Measurements from ENCODE around the gene BDKRB1. TPM values are rescaled to one million over a fixed set of nuclear protein-coding genes. Genes with fewer than 3 reads are reported as not detected.

BDKRB1 gene
- total RNA-seq, 1 donor from 2014 or later, result not detected

DNA sequence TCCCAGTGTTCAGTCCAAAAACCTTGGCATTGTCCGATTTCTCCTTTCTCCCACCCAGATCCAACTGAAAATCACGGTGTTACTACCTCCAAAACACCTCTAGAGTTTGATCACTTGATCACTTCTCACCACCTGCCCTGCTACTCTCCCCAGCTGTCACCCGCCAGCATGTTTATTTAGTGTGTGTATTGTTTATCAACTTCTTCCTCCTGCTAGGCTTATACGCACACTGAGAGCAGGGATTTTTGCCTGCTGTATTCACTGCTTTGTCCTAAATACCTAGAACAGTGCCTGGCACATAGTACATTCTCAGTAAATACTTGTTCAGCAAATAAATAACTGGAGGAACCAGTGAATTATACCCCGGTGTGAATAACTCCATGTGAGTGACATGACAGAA lies 5.0 kb downstream of the BDKRB1 start:
- TF ChIP-seq EZH2 (IDR thresholded peaks at IDR 0.05), result no peak
- no peak for TF ChIP-seq CTCF (IDR thresholded peaks at IDR 0.05)
- TF ChIP-seq EZH2phosphoT487 (IDR thresholded peaks at IDR 0.05), result no peak
- Mint-ChIP-seq H3K36me3 (no peaks in the 10 kb centered on the region), H3K27me3 (ENCODE audit: insufficient read depth, low read depth) (peaks cover 8% of the 10 kb centered on the region), H3K9me3 (peaks cover 17% of the 10 kb centered on the region), H3K27ac (no peak overlapping the region), H3K4me1 (no peaks in the 10 kb centered on the region), H3K4me3 (no peak overlapping the region)
- Histone ChIP-seq H4K20me1 (ENCODE audit: low read depth) (no peaks in the 10 kb centered on the region), H3F3A (ENCODE audit: low read depth) (no peaks in the 10 kb centered on the region), H3K9me3 (ENCODE audit: low read depth) (no peaks in the 10 kb centered on the region), H3K4me1 (no peaks in the 10 kb centered on the region), H3K9ac (no peak overlapping the region), H3K4me2 (no peak overlapping the region), H3K4me3 (no peak overlapping the region), H3K27ac (no peak overlapping the region), H3K36me3 (no peaks in the 10 kb centered on the region), H3K27me3 (no peaks in the 10 kb centered on the region), H2AFZ (replicated peaks) (no peak overlapping the region), H3K79me2 (ENCODE audit: low read depth) (no peaks in the 10 kb centered on the region)
- no peak for DNase-seq (ENCODE audit: low spot score)

DNA sequence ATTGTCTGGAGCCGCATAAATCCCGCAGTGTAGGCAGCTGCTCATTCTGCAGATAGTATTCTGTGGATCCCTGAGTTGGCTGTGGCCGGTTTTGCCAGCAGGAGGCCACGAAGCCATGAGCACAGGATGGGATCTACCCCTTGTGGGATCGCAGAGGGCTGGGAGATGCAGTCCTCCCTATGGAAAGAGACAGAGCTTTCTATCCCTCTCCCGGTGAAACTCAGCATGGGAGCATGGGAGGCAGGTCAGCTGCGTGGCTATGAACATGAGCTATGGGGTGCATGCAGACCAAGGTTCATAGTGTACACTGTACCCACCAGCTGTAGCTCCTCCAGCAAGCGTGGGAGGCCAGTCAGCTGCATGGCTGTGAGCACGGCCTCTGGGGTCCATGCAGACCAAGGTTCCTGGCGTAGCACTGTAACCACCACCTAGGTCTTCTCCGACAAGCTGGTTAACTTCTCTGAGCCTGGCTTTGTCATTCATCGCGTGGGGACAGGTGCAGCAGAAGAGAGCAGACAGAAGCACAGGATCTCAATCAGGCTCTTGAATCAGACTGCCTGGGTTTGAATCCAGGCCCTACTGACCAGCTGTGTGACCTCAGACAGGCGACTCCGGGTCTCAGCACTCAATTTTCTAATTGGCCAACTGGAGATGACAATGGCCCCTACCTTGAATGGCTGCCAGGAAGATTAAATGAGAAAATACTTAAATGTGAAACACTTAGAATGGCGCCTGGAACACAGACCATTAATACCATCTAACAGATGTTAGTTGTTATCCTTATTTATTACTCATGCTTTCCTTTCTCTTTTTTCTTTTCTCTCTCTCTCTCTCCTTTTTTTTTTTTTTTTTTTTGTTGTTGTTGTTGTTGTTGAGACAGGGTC lies 6.0 kb downstream of the BDKRB1 start:
- H3K4me3 ChIP-seq, result no peak overlapping the region
- DNase-seq (ENCODE audit: low spot score), result no peak
- no peaks in the 10 kb centered on the region for H3F3A ChIP-seq (ENCODE audit: low read depth)
- H3K4me1 ChIP-seq, result no peaks in the 10 kb centered on the region
- no peak for TF ChIP-seq EZH2 (IDR thresholded peaks at IDR 0.05)
- no peak for TF ChIP-seq EZH2phosphoT487 (IDR thresholded peaks at IDR 0.05)
- no peak for TF ChIP-seq CTCF (IDR thresholded peaks at IDR 0.05)
- H3K27ac Mint-ChIP-seq, result no peak overlapping the region
- no peaks in the 10 kb centered on the region for H3K27me3 ChIP-seq
- H3K27ac ChIP-seq, result no peak overlapping the region
- no peaks in the 10 kb centered on the region for H3K36me3 Mint-ChIP-seq
- H3K27me3 Mint-ChIP-seq (ENCODE audit: insufficient read depth, low read depth), result peaks cover 9% of the 10 kb centered on the region
- H3K9ac ChIP-seq, result no peak overlapping the region
- no peak overlapping the region for H3K4me3 Mint-ChIP-seq
- H3K9me3 ChIP-seq (ENCODE audit: low read depth), result no peaks in the 10 kb centered on the region
- H3K36me3 ChIP-seq, result no peaks in the 10 kb centered on the region
- no peak overlapping the region for H2AFZ ChIP-seq (replicated peaks)
- H3K4me1 Mint-ChIP-seq, result peaks cover 1% of the 10 kb centered on the region
- no peak overlapping the region for H3K4me2 ChIP-seq
- H3K9me3 Mint-ChIP-seq, result peaks cover 17% of the 10 kb centered on the region
- no peaks in the 10 kb centered on the region for H4K20me1 ChIP-seq (ENCODE audit: low read depth)
- no peaks in the 10 kb centered on the region for H3K79me2 ChIP-seq (ENCODE audit: low read depth)

GRCh38 chr14:96263347-96264199 lies 7.6 kb downstream of the BDKRB1 start:
- H3K4me3 ChIP-seq, result no peak overlapping the region
- no peaks in the 10 kb centered on the region for H3K79me2 ChIP-seq (ENCODE audit: low read depth)
- DNase-seq (ENCODE audit: low spot score), result no peak
- H3K27ac ChIP-seq, result no peak overlapping the region
- Mint-ChIP-seq H3K36me3 (no peaks in the 10 kb centered on the region), H3K27me3 (ENCODE audit: insufficient read depth, low read depth) (peaks cover 8% of the 10 kb centered on the region), H3K4me3 (no peak overlapping the region), H3K4me1 (peaks cover 2% of the 10 kb centered on the region), H3K9me3 (peaks cover 14% of the 10 kb centered on the region), H3K27ac (peak overlapping the region; percentile 63)
- no peak overlapping the region for H3K4me2 ChIP-seq
- H3K36me3 ChIP-seq, result no peaks in the 10 kb centered on the region
- H2AFZ ChIP-seq (replicated peaks), result no peak overlapping the region
- H3K4me1 ChIP-seq, result no peaks in the 10 kb centered on the region
- no peaks in the 10 kb centered on the region for H4K20me1 ChIP-seq (ENCODE audit: low read depth)
- no peak overlapping the region for H3K9ac ChIP-seq
- no peaks in the 10 kb centered on the region for H3K9me3 ChIP-seq (ENCODE audit: low read depth)
- TF ChIP-seq EZH2phosphoT487 (IDR thresholded peaks at IDR 0.05) (no peak), EZH2 (IDR thresholded peaks at IDR 0.05) (no peak), CTCF (IDR thresholded peaks at IDR 0.05) (no peak)
- no peaks in the 10 kb centered on the region for H3K27me3 ChIP-seq
- no peaks in the 10 kb centered on the region for H3F3A ChIP-seq (ENCODE audit: low read depth)
